NOMO-1 treated with DMSO at 0.1 percent for 48 hours (cell line): ENCODE measurements around the gene LDB2.

Experiments used
- DNase-seq: peaks from one replicate; lab custom pipeline; 2025; ENCODE audit not compliant: unreplicated experiment; lab: John Stamatoyannopoulos, UW

The LDB2 gene

DNA sequence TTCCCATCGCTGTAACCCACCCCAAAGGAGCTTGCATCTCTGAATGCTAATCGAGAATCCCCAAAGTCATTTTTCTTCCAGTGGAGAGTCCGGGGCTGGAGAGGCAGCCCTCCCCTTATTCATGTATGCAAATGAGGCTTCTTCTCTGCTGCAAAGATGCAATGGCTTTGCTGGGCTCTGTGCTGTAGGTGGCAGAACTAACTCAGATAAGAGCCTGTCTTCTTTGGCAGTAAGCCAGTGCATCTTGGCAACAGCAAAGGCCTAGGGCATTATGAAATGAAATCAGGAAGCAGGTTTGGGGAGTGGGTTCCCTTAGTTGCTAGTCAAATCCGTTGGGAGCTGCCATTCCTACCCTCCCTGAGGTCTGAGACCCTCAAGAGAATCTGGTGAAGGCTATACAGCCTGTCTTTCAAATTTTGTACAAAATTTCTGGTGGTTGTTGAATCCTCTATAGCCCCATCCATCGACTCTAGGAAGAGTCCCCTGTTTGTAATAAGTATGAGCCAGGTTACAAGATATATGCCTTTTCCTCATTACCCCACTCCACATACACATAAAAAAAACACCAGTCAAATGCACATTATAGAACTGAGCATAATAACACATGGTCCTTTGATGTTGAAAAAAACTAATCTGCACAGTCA is 381.5 kb downstream of the LDB2 start:
- no peak for DNase-seq

DNA sequence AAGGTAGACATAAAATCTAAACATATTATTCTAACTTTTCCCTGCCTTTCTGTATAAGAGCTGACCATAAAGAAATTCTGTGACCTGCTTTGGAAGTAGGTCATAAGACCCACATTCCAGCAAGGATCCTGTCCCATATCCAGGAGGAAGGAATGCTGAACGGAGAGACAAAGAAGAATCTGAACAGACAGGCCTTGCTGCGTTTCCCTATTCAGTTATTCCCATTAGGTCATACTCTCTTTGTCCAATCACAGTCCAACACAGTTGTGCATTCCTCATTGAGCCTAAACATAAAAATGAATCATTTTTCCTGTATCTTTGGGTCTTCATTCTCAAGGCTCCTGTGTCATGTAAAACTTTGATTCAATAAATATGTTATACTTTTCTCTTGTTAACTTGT is 384.6 kb downstream of the LDB2 start:
- DNase-seq: no peak

DNA sequence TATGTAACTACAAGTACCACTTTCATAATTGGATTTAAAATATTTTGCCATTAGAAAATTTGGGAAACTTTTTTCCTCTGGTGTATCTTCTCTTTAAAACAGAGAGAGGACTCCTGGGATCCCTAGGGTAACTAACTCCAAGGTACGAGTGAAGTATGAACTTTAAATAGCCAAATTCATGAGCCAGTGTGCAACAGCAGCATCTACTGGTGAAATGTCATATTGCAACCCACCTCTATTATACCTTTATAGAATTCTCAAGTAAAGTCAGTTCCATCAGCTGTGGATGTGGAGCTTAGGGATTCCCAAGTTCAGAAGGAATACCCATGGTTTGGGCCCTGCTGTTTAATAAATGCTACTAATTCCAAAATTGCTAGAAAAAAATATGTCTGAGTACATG is 389.5 kb downstream of the LDB2 start:
- DNase-seq: no peak

DNA sequence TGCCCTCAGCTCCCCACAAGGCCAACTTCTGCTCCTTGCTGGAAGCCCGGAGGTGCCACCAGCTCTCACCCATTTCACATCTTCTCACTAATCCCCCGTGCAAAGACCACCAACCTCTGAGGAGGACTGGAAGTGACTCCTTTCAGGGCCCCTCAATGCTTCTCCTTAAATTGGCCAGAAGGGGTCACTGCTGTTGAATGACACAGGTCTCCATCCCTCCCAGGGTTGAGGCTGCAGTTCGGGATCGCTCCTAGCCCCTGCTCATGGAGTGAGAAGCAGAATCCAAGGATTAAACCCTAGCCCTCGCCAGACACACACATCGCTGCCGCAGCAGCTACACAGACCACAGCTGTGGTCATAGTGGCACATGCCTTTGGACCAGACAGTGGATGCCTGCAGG is 392.7 kb downstream of the LDB2 start:
- no peak for DNase-seq

DNA sequence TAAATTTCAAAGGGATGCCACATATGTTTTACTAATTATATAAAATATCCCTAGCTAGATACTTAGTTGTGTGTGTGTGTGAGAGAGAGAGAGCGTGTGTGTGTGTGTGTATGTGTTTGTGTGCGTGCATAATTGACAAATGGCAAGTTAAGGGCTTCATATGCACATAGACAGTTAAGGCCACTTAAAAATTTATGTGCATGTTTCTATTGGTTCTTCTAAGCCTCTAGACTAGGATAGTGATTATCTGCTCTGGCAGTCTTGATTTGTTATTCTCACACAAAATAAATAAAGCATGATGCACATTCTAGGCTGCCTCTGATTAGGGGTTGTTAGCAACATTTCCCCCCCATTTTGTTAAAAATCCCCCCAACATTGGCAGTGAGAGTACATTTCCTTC is 393.2 kb downstream of the LDB2 start:
- no peak for DNase-seq

DNA sequence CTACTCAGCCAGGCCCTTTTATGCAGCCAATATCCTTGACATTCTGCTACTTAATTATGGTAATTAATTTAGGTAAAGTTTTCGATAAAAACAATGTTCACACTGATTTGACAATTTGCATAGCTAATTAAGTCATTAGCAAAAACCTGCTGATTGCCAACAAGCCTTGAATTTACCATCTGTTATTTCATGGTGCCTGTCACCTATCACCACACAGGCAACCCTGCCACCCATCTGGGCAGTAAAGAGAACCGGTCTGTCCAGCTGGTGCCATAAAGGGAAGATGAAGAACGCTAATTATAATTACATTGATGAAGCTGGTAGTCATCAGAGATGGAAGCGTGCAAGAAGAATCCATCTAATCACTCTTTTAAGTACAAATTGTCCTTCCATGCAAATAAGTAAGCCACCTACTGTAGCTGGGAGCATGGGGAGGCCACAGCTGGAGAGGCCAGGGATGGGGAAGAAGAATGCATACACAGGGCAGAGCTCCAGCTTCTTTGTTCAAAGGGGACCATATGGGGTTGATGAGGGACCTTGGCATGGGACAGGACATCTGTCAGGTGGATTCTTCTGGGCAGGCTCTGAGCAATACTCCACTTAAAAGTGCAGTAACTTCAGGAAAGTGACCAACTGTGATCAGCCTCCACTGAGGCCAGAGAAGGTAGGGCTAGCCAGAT is 394.9 kb downstream of the LDB2 start:
- DNase-seq: no peak

DNA sequence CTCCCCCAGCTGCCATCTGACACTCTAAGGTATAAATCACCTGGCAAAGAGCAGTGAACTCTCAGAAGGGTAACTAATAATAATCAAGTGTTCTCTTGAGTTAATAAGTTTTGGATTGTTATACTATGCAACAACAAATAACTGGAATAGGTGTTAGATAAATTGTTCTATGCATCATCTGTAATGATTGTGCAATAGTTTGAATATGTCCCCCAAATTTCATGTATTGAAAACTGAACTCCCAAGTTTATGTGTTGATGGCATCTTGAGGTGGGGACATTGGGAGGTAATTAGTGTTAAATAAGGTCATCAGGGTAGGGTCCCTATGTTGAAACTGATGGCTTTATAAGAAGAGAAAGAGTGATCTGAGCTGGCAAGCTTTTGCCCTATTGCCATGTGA is 399.5 kb downstream of the LDB2 start:
- DNase-seq: no peak

DNA sequence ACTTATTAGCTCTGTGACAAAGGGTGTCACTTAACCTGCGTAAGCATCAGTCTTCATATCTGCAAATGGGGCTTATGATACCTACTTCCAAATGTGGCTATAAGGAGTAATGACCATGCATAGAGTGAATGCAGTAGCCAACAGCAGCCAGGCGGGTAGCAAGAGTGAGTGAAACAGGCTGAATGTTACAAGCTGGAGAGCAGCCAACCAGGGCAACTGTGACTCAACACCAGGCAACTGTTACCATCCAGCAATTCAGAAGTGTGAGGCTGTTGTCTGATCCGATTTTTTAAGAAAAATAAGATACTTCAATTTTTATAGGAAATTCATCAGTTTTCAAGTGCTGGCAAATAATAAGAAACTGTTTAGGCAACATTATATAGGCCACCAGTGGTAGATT is 401.9 kb downstream of the LDB2 start:
- no peak for DNase-seq

DNA sequence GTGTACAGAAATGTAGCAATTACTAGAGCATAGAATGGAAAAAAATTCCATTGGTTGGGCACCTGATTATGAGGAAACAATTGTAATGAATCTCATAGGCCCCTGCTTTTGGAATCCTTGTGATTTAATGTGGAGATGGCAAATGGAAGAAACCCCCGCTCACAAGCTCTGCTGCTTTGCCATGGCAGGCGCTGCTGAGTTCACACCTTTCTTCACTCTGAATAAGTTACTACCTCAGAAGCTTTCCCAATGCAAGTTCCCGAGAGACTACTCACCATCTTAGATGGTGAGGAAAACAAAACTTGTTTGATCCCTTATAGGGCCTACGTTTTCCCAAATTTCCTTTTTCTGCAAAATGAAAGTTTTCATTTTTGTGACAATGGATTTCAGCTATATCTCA is 405.6 kb downstream of the LDB2 start:
- DNase-seq: no peak

DNA sequence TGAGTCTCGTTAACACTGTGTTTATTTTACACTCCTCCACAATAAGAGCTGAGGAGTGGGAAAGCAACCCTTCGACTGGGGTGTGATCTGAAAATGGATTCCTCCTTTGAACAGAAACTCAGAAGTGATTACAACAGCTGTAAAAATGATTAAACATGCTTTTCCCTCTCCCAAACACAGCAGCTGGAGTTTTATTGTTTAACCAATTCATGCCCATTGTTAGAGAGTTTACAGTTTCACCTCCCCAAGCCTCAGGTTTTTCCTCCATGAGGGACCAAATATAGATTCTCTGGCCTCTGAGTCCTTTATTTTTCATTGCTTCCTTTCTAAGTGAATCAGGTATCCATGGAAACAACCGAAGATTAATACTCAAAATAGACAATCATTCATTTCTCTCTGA is 409.2 kb downstream of the LDB2 start:
- no peak for DNase-seq

DNA sequence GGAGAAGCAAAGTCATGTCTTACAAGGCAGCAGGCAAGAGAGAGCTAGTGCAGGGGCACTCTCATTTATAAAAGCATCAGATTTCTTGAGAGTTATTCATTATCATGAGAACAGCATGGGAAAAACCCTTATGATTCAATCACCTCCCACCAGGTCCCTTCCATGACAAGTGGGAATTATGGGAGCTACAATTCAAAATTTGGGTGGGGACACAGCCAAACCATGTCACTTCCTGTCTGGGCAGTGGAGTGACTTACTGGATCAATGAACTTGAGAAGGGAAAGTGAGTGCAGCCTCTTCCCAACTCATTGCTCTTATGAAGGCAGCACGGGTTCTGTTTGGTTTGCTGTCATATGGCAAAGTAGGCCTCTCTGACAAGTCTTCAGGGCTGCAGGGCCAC is 410.4 kb downstream of the LDB2 start:
- DNase-seq: no peak

DNA sequence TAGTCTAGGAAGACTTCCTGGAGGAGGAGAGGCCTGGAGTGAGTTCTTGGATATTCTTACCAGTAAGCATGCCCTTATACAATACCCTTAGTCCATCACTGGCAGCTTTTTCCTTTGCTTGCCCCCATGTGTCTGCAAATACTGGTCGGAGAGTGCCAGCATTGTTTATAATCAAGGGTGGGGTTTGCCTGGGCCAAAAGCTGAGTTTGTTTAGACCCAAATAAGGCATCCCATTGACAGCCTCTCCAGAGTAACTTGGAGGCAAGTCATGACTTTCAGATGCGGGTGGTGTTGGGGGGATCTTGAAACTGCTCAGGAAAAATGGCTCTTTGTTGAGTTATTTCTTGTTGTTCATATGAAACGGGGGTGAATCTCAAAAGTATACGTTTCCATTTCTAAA is 413.7 kb downstream of the LDB2 start:
- no peak for DNase-seq

DNA sequence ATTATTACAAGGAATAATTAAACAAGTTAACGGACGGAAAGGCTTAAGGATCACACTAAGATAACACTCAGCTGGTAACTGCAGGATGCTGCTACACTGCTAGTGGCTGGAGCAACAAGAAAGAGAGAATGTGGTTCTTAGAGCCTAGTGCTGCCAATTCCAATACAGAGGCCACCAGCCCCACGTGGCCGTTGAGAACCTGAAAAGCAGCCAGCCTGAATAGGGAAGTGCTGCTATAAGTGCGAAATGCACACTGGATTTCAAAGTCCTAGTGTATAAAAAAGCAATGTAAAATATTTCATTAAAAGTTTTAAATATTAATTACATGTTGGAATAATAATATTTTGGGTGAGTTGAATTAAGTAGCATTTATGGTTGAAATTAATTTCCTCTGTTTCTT is 414.9 kb downstream of the LDB2 start:
- DNase-seq: no peak

DNA sequence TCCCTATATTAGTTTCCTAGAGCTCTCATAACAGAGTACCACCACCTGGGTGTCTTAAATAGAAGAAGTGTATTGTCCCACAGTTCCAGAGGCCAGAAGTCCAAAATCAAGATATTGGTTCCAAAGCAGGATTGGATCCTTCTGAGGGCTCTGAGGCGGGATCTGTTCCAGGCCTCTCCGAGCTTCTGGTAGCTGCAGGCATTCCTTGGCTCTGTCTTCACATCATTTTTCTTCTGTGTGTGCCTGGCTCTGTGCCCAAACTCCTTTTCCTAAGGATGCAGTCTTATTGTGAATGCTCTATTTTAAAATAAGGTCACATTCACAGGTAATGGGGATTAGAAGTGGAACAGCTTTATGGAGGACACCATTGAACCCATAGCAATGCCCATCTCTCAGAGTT is 418.4 kb downstream of the LDB2 start:
- DNase-seq: no peak

DNA sequence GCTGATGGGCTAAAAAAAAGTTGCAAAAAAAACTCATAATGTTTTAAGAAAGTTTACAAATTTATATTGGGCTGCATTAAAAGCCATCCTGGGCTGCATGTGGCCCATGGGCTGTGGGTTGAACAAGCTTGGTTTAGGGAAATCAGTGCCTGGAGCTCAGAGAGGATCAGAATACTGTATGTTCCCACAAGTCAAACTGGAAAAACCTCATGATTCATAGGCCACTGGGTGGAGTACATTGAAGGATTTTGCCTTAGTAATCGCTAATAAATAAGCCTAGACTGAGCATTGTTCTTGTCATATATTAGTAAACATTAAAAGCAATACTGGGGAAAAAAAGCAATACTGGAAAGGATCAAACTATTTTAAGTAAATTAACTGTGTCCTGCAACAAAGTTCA is 425.9 kb downstream of the LDB2 start:
- DNase-seq: no peak

DNA sequence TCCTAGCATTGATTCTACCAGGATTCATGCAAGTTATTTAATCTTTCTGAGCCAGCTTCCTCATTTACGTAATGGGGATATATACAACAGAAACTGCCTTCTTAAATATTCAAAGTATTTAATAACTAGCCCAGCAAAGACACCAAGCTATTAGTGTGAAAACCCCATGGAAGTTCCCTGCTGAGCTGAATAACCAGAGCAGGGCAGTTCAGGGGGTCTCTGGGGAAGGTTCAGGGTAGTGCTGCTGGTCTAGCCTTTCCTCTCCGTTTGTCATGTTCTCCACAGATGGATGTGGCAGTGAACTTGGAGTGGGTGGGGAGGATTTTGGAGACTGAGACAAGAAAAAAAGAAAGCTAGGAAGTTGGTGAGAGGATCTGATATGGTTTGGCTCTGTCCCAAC is 431.4 kb downstream of the LDB2 start:
- DNase-seq: no peak

DNA sequence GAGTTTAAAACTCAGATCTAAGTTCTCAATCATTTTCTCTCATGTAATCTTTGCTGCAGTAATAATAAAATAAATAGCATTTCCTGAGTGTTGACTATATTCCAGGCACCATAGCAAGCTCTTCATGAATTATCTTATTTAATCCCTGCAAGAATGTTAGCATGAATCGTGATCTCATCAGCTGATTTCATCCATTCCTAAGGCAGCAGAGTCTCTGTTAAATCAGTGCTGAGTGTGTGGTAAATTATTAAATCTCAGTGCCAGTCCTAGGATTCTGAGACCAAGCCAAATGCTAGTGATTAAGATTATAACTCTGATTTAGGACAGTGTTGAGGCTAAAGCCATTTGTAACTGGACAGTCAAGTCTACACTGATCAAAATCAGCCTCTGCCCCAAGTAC is 431.9 kb downstream of the LDB2 start:
- DNase-seq: no peak

DNA sequence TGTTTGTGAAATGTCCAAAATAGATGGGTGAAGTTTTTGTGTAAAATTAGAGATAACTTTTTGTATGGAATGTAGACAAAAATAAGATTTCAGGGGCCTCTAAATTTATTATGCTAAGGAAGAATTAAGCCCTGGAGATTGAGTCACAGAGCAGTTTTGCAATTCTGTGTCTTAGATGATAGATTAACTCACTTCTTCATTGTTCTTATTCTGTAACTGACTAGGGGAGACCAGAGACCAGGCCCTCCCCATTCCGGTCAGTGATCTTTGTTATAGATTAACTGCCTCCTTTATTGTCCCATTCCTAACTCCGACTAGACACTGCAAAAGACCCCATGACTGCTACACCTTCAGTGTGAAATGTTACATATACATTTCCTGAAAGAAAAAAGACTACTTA is 433.8 kb downstream of the LDB2 start:
- DNase-seq: no peak

DNA sequence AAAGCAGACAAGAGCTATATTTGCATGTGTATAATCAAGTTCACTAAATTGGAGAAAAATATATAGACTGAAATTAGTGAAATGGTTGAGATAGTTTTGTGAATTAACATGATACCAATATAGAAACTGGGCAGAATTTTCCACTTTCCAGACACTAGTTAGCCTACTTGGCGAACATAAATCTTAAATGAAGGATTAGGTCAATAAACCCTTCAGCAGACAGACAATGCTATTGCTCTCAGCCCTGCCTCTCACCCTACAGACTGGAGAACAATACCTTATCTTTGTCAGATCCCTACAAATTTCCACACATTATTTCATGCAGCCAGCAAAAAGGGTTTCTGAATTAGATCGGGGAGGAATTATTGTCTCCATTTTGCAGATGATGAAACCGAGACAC is 435.8 kb downstream of the LDB2 start:
- no peak for DNase-seq

DNA sequence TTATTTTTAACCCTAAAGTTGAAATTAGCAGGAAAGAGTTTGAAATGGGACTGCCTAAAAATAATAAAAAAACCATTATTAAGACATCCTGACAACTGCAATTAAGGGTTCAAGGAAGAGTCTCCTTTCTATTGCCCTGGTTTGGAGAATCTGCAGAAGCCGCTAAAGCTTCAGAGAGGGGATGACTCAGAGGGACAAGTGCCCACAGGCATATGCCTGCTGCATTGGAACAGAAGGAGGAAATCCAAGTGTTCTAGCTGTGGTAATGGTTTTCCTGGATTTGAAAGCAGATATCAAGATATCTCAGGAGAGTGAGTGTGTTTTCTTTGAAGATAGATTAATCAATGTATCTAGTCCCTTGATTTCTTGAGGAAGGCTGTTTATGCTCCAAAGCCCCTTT is 437.1 kb downstream of the LDB2 start:
- DNase-seq: no peak

DNA sequence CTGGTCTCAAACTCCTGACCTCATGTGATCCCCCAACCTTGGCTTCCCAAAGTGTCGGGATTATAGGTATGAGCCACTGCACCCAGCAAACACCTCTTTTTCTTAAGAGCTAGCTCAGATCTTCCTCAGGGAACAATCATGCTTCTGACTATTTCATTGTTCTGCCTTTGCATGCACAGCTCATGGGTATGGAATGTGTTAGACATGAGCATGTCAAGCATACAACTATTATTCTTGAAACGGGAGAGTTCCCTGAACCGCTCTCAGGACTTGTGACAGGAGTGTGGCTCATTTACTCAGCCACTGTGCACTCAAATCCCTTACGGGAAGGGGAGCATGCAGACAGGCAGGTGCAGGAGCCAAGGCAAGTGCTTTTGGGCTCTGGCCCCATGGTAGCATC is 440.5 kb downstream of the LDB2 start:
- no peak for DNase-seq
